ENCODE results near the gene PDZD8. TPM values are rescaled to one million over a fixed set of nuclear protein-coding genes. Genes with fewer than 3 reads are reported as not detected.
"Not testable (repeated sequence)": the region's sequence is repeated elsewhere in the genome, so short reads cannot be mapped to it uniquely, and the experiment has no call there.

The PDZD8 gene
- total RNA-seq, 1 donor from 2014 or later, result 27.0 TPM

- Histone ChIP-seq H3K9me3 (no peaks in the 10 kb centered on the region), H3K27ac (no peak overlapping the region), H3K4me1 (peaks cover 5% of the 10 kb centered on the region), H3K36me3 (no peaks in the 10 kb centered on the region), H3K27me3 (no peaks in the 10 kb centered on the region), H3K4me3 (peak overlapping the region in 1 of 2 donors; percentile 51)
- intact Hi-C loops (cut with DNase I), result no loop called here
- no peak for DNase-seq (ENCODE audit: extremely low spot score in 2 of 2)
- no peak for TF ChIP-seq POLR2A (IDR thresholded peaks at IDR 0.05)
Measured at GRCh38 chr10:117239721-117240620, 135.3 kb downstream of the PDZD8 start.

- Histone ChIP-seq H3K36me3 (no peaks in the 10 kb centered on the region), H3K27me3 (no peaks in the 10 kb centered on the region), H3K27ac (no peak overlapping the region), H3K4me3 (no peak overlapping the region), H3K4me1 (peaks cover 5% of the 10 kb centered on the region), H3K9me3 (no peaks in the 10 kb centered on the region)
- DNase-seq (ENCODE audit: extremely low spot score in 2 of 2), result no peak
- intact Hi-C loops (cut with DNase I), result no loop called here
- TF ChIP-seq POLR2A (IDR thresholded peaks at IDR 0.05) (no peak), POLR2AphosphoS5 (IDR thresholded peaks at IDR 0.05; ENCODE audit: insufficient read depth in 1 of 2, low read depth in 1 of 2) (no peak), CTCF (IDR thresholded peaks at IDR 0.05) (no peak)
Measured at GRCh38 chr10:117239051-117239450, 136.2 kb downstream of the PDZD8 start.

GRCh38 chr10:117237401-117237991, 137.7 kb downstream of the PDZD8 start:
- H3K27me3 ChIP-seq, result no peaks in the 10 kb centered on the region
- no peak overlapping the region for H3K4me3 ChIP-seq
- no peak for DNase-seq (ENCODE audit: extremely low spot score in 2 of 2)
- H3K36me3 ChIP-seq, result no peaks in the 10 kb centered on the region
- peaks cover 5% of the 10 kb centered on the region for H3K4me1 ChIP-seq
- no peak overlapping the region for H3K27ac ChIP-seq
- no peak for TF ChIP-seq CTCF (IDR thresholded peaks at IDR 0.05)
- TF ChIP-seq POLR2AphosphoS5 (IDR thresholded peaks at IDR 0.05; ENCODE audit: insufficient read depth in 1 of 2, low read depth in 1 of 2), result no peak
- no peak for TF ChIP-seq POLR2A (IDR thresholded peaks at IDR 0.05)
- H3K9me3 ChIP-seq, result no peaks in the 10 kb centered on the region
- intact Hi-C loops (cut with DNase I), result no loop called here

GRCh38 chr10:117230107-117230506, 145.1 kb downstream of the PDZD8 start:
- H3K9me3 ChIP-seq; H3K4me1 ChIP-seq; H3K27me3 ChIP-seq; H3K27ac ChIP-seq; intact Hi-C loops (cut with DNase I); DNase-seq (ENCODE audit: extremely low spot score in 2 of 2); H3K36me3 ChIP-seq; H3K4me3 ChIP-seq: not testable (repeated sequence)

- no peaks in the 10 kb centered on the region for H3K36me3 ChIP-seq
- TF ChIP-seq POLR2A (IDR thresholded peaks at IDR 0.05), result no peak
- TF ChIP-seq CTCF (IDR thresholded peaks at IDR 0.05), result no peak
- TF ChIP-seq POLR2AphosphoS5 (IDR thresholded peaks at IDR 0.05; ENCODE audit: insufficient read depth in 1 of 2, low read depth in 1 of 2), result no peak
- no peaks in the 10 kb centered on the region for H3K9me3 ChIP-seq
- no peak for DNase-seq (ENCODE audit: extremely low spot score in 2 of 2)
- H3K27ac ChIP-seq, result no peak overlapping the region
- H3K4me1 ChIP-seq, result no peaks in the 10 kb centered on the region
- intact Hi-C loops (cut with DNase I), result no loop called here
- no peak overlapping the region for H3K4me3 ChIP-seq
- H3K27me3 ChIP-seq, result no peaks in the 10 kb centered on the region
Measured at GRCh38 chr10:117228210-117228609, 147.0 kb downstream of the PDZD8 start.

Other genes with a start within 250 kb of the PDZD8 start
- gene VAX1, start 237.2 kb downstream of the PDZD8 start, total RNA-seq, result not detected
- not detected for gene KCNK18, start 178.0 kb downstream of the PDZD8 start, total RNA-seq
- gene SLC18A2, start 134.3 kb downstream of the PDZD8 start, total RNA-seq, result 11.5 TPM
- gene EMX2, start 167.3 kb upstream of the PDZD8 start, total RNA-seq, result 0.74 TPM